Iris pigment epithelial cell (primary cell): Measurements from ENCODE around the gene CORO7.
A peak's percentile ranks its signal among the peaks of the same experiment; 100 is the strongest.

Experiments
- DNase-seq: peaks from one replicate; pipeline ENCODE4 v3.0.0-alpha.2; 2011; ENCODE audit warnings: low read depth

CORO7 gene

GRCh38 chr16:4416200-4417032, at the start of gene CORO7:
TSS of gene CORO7 (minus strand) at chr16:4416596. CDS start at chr16:4416518, 78 bp downstream.
- DNase-seq = peak; percentile 88

GRCh38 chr16:4463522-4464163, 47.2 kb upstream of the CORO7 start:
- DNase-seq = no peak

DNA sequence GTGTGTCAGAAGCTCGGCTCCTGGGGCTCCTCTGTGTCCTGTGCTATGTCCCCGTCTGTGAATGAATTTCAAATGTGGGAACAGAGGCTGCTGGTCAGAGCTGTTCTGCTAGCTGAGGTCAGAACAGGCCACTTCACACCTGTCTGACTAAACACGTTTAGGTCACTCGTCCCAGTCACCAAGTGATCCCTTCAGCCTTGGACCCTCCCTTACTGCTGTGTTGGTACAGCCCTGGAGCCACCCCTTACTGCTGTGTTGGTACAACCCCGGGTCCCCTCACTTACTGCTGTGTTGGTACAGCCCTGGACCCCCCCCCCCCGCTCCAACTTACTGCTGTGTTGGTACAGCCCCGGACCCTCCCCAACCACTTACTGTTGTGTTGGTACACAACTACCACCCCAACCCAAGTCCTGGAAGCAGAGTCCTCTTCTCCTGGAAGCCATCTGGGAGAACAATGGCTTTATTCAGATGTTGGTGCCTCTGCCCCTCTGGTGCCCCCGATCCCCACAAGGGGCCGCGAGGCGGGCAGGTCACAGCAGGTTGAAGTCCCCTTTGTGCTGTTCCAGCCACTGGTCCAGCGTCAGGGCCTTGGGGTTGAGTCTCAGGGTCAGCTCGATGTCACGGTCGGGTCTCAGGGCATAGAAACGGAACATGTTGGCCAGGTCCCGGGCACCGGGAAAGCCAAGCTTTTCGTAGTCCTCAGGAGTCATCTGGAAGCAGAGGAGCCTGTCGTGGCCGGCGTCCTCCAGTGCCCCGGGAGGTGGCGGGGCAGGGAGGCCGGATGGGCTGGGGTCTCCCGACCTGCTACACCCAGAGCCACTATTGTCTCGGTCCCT, 45.1 kb upstream of the CORO7 start:
- no peak for DNase-seq

- no peak for DNase-seq
These were observed 44.5 kb upstream of the CORO7 start for GRCh38 chr16:4460936-4461249.

- no peak for DNase-seq
These were observed 39.6 kb upstream of the CORO7 start for GRCh38 chr16:4455951-4456350.

GRCh38 chr16:4455081-4455480, 38.7 kb upstream of the CORO7 start:
- DNase-seq = no peak

- DNase-seq = no peak
These were observed 38.2 kb upstream of the CORO7 start for GRCh38 chr16:4454623-4455022.

GRCh38 chr16:4452674-4453073, 36.3 kb upstream of the CORO7 start:
- no peak for DNase-seq

DNA sequence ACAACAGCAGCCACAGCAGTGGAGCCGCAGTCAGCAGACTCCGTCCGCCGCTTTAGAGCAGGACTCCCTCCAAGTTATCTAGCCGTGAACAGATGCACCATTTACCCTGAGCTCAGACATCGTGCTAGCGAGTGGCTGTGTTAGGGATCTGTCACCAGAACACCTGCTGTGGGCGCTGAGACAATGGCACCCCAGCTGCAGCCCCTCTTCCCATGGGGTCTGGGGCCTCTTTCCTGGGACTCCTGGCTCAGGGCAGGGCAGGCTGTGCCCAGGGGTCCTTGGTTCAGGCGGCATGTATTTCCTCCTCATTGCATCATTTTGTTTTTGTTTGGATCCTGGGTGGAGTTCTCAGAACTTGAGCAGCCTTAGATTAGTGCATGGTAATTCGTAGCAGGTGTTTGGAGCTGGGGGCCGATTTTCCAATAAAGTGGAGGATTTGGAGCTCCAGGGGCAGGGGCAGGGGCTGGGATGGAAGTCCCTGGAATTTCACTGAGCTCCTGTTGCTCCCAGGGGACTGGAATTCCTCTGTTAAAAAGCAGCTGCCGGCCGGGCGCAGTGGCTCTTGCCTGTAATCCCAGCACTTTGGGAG, 34.6 kb upstream of the CORO7 start:
- no peak for DNase-seq

DNA sequence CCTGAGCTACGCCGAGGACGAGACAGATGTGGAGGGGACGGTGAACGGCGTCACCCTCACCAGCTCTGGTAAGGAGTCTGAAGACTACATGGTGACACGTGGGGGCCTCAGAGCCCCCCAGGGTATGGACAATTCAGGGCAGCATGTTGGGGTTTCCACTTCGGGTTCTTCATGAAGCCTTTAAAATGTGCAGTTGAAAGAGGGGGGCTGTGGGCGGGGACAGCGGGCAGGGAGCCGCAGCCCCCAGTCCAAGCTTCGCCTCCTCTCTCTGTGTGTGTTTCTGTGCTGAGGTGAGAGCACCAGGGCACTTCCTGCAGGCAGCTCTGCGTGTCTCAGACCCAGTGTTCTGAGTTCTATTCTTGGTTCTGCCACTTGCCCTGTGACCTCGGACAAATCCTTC, 34.0 kb upstream of the CORO7 start:
- DNase-seq = no peak

- DNase-seq = no peak
These were observed 27.6 kb upstream of the CORO7 start for GRCh38 chr16:4443986-4444385.

DNA sequence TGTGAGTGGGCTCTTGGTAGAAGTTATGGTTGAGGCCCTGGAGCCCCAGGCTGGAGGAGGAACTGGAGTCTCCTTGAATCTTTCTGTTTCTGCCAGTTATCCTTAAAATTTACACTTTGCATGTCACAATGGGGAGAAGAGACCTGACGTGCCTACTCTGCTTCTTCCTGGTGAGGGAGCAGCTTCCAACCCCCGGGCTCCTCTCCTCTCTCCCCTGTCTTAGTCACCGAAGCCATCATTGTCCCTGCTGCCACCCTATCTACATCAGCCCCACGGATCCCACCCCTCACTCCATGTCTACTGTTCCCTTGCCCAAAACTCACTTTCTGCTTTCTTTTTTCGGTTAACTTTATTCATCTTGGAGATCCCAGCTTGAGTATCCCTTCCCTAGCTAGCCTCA, 26.9 kb upstream of the CORO7 start:
- no peak for DNase-seq

DNA sequence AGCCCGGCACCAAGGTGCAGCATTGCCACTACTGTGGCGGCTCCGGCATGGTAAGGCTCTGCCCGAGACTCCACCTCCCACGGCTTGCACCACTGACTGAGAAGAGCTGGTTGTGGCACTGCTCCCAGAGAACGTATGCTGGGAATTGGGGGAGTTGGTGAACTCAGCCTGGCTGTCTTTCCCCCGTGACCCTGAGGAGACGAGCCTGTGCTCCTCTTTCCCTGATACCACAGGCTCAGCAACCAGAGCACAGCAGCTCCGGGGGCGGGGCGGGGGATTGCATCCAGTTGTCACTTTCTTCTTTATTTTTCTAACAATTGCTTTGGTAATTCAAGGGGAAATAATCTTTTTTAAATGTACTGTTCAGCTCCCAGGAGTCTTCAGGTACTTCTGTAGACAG, 26.0 kb upstream of the CORO7 start:
- no peak for DNase-seq

- DNase-seq = no peak
These were observed 21.0 kb upstream of the CORO7 start for GRCh38 chr16:4437366-4437765.

DNA sequence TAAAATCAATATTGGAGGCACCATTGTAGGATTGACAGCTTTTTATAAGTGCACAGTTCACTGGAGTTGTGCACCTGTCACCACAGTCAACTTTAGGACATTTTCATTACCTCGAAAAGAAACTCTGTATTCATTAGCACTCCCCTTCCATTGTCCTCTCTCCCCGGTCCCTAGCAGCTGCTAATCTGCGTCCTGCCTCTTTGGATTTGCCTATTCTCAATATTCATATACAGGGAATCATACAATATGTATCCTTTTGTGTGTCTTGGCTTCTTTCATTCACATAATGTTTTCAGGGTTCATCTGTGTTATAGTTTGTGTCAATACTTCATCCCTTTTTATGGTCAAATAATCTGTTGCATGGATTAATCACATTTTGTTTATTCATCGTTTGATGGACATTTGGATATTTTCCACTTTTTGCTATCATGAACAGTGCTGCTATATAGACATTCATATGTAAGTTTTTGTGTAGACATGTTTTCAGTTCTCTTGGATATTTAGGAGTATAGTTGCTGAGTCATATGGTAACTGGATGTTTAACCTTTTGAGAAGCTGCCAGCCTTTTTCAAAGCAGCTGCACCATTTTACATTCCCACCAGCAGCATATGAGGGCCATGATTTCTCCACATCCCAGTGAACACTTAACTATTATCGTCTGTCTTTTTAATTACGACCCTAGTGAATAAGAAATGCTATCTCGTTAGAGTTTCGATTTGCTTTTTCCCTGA, 19.1 kb upstream of the CORO7 start:
- peak; percentile 57 for DNase-seq

DNA sequence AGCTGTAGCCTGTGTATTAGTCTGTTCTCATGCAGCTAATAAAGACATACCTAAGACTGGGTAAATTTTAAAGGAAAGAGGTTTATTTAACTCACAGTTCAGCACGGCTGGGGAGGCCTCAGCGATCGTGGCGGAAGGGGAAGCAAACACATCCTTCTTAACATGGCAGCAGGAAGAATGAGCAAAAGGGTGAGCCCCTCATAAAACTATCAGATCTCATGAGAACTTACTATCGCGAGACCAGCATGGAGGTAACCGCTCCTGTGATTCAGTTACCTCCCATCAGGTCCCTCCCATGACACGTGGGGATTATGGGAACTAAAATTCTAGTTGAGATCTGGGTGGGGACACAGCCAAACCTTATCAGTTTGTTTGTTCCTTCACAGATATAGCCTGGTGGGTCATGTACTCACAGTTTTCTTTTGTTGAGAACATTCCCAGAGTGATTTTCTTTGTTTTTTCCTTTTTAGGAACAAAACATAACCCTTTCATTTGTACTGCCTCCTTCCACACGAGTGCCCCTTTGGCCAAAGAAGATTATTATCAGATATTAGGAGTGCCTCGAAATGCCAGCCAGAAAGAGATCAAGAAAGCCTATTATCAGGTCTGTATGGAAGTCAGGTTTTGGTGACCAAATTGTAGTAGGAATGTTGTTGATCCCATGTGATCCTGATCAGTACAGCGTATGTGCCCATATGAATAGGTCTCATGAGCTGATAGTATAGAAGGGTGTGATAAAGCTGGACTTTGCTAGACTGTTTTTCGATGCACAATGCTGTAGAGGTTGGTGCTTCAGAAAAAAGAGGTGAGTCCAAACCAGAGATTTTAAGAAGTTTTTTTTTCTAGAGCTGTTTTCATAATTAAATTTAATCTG, 17.8 kb upstream of the CORO7 start:
- no peak for DNase-seq

GRCh38 chr16:4433228-4433627, 16.8 kb upstream of the CORO7 start:
- DNase-seq = no peak

DNA sequence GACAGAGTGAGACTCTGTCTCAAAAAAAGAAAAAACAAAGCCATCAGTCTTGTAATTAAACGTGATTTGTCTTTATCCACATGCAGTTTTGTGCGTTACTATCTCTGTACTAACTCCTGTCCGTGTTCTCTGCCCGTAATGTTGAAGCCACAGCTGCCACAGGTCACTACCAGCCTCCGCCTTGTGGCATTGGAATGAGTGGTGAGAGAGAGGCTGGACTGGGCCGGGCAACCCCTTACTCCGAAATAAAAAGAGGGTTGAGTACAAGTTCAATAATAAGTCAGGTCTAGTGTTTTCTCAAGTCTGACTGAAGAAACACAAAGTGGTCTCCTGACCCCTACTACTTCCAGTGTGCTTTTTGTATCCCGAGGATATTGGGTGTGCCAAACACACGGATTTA, 14.6 kb upstream of the CORO7 start:
- no peak for DNase-seq

- DNase-seq = no peak
These were observed 12.1 kb upstream of the CORO7 start for GRCh38 chr16:4428500-4428899.

GRCh38 chr16:4426722-4427372, 10.5 kb upstream of the CORO7 start:
- DNase-seq = no peak
